COLO829 (cell line): ENCODE measurements around the gene BPIFB6.

Source experiments
- DNase-seq: peaks from one replicate; pipeline ENCODE4 v3.0.0; 2012; ENCODE audit warnings: low spot score

Gene BPIFB6

DNA sequence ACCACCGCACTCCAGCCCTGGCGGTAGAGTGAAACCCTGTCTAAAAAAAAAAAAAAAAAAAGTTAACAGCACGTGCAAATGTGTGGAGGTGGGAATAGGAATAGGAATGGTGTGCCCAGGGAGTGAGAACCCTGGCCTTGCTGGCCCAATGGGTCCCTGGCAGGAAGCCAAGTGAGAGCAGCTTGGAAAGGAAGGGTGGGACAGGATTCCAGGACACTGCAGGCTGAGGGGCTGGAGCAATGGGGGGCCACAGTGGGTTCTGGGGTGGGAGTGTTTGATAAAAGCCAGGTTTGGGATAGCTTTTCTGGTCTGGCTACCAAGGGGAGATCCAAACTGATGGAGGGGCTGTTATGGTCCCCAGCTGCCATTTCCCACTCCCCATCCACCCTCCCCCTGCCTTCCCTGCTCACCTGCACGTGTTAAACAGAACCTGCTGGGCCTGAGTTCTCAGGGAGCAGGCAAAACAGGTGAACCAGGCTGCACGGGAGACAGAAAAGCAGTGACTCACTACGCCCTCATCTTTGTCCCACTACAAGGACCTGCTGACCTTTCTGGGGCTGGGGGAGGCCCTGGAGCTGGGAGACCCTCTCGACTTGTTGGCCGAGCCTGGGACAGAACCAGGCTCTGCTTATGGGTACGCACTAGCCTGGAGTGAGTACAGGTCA is 30.5 kb upstream of the BPIFB6 start:
- no peak for DNase-seq

DNA sequence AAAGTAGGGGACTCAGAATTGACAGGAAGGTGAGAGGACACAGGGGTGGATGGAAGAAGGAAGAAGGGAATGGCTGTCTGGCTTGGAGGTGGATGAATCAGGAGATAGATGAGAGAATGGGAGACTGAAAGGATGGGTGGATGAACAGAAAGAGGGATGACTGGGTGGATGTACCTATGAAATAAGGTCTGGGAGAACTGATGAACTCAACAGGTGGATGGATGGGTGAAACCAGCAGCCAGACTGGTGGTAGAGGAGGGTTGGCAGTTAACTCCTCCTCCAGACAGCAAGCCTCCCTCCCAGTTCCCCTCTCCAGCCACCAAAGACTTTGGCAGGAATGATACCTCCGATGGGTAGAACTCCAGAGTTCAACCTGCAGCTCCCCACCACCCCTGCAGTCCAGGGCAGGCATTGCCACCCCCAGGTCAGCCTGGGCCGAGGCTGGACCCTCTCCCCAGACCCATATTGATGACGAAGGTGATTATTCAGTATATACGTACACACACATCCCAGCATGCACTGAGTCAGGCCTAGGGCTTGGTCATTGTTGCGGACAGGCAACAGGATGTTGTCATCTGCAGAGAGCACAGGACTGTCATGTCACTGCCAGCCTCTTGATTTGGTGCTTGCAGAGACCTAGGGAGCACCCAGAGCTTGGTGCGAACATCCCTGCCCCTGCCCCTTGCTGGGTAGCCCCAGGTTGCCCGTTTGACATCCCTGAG is 29.2 kb upstream of the BPIFB6 start:
- DNase-seq, result no peak

DNA sequence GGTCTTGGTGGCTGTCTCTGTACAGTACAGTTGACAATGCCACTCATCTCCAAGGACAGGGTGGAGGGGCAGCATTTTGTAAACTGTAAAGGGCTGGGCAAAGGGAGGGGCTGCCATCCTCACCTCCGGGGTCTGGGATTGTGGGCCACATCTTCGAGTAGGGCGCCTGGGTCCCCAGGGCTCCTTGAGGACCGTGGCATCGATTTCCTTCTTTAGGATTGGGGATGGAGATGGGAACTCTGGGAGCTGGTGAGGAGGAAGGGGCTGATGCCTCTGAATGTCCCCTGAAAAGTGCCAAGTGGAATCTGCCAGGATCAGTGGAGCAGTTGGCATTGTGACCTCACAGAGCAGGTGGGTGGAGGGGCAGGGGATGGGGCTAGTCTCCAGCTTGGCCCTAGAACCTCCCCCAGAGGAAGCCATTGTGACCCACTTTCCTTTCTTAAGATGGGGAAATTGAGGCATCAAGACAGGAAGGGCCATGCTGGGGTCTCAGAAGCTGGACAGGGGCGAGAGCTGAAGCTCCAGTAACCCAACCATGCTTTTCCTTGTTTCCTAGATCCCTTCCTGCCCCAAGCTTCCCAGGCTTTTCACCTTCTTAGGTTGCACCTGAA is 27.2 kb upstream of the BPIFB6 start, which contains the start of gene SUN5:
TSS of gene SUN5 (minus strand) at position 293 of the 611 bp plus-strand sequence. CDS start at position 200, 93 bp downstream.
- DNase-seq, result no peak

DNA sequence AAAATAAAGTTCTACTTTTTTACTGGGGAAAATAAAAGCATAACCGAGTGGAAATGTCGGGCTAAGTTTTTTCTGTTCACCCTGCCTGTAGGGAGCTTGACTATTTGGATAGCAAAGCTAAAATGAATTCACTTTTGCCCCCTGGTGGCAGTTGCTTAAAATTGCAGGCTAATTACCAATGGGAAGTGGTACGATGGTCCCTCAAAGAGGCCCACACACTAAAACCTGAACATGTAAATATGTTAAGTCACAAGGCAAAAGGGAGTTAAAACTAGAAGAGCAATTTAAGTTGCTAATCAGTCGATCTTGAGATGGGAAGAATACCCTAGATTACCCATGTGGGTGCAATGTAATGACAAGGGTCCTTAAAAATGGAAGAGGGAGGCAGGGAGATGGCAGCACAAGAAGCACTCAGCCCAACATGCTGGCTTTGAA is 26.3 kb upstream of the BPIFB6 start:
- DNase-seq, result no peak

DNA sequence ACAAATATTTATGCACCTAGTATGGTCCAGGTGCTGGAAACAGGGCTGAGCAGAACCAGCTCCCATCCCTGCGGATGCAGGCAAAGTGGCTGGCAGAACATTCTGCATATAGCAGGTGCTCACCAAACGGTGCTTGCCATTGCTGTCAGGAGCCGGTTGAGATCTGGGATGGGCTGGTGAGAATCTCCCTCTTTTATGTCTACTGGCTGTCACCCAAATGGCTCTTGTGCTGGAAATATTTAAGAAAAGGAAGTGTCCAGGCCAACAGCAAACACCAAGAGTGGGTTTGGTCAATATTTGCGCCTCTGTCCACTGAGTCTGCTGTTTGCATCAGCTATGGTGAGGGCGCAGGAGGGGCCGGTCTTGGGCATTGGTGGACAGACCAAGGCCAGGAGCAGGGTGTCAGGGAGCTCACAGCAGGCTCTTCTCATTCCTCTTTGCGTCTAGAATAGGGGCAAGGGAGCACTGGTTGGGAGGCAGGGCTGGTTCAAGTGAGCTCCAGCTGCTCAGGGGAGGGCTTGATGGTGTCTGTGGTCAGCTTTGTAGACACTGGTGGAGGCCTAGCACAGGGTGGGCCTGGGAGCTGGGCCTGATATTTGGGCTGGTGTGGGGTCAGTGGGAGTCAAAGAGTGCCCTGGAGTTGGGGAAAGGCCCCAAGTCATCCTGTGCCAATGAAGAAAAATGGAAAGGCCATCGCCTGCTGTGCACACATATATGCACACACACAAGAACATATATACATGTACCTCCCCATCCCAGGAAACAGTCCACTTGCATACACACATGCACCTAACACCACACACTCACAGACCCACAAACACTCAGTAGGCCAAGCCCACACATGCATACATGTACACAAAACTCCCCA is 25.3 kb upstream of the BPIFB6 start:
- no peak for DNase-seq

DNA sequence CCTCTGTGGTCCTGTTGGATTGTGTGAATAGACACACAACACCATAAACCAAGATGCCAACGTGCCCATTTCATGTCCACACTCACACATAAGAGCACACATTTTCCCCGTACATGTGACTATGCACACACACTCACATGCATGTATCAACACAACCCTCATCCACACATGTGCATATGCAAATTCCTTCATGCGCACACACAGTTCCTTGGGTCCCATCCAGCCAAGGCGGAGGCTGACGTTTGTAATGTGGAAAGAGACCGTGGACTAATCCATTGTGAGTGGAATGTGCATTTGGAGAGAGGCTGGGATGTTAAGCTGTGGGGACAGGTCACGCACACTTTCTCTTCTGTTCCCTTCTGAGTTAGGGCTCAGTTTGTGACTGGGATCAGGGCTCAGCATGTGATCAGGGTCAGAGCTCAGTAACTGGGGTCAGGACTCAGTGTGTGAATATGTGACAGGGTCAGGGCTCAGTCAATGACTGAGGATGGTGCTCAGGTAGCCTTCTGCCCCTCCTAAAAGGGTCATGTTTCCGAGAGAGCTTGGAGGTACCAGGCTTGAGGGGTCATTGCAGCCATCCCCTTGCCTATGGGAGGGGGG is 24.6 kb upstream of the BPIFB6 start:
- no peak for DNase-seq

DNA sequence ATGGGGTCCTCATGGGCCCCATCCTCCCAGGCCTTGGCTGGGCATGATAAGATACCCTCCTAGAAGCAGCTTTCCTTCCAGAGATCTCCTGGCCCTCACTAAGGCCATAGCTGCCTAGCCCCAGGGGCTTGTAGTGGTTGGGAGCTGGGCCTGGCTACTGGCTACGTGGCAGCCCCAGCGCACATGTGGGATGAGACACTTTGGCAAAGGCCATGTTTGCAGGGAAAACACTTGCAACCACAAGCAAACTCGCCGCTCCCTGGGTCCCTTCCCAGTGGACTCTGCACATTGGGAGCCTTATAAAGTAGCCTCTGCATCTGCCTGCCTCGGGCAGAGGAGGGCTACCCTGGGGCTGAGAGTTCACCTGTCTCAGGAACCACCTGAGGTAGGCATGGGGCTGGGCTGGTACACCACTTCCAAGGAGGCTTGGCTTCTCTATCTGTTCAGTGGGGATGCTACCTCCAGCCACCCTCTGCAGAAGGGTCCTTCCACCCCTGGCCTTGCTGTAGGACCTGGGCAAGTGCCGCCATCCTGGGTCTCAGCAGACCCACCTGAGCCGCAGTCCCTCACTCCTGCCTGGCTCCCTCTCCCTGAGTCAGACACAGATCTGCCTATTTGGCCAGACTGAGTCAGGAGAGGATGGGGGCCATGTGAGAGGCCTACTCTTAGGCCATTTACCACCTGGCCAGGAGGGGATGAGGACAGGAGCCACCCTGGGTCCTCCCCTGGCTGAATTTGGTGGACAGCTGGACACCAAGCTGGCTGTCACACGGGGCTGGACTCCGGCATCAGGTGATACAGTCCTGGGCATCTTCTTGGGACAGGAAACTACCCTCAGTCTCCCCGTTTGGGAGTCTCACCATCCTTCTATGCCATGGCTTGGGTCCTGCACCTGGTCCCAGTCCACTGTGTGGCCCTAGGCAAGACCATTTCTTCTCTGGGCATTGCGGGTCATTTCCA is 23.8 kb upstream of the BPIFB6 start, which contains the start of gene BPIFB2:
TSS of gene BPIFB2 (plus strand) at position 329 of the 960 bp plus-strand sequence. CDS start 871 bp downstream, outside the sequence.
- no peak for DNase-seq

DNA sequence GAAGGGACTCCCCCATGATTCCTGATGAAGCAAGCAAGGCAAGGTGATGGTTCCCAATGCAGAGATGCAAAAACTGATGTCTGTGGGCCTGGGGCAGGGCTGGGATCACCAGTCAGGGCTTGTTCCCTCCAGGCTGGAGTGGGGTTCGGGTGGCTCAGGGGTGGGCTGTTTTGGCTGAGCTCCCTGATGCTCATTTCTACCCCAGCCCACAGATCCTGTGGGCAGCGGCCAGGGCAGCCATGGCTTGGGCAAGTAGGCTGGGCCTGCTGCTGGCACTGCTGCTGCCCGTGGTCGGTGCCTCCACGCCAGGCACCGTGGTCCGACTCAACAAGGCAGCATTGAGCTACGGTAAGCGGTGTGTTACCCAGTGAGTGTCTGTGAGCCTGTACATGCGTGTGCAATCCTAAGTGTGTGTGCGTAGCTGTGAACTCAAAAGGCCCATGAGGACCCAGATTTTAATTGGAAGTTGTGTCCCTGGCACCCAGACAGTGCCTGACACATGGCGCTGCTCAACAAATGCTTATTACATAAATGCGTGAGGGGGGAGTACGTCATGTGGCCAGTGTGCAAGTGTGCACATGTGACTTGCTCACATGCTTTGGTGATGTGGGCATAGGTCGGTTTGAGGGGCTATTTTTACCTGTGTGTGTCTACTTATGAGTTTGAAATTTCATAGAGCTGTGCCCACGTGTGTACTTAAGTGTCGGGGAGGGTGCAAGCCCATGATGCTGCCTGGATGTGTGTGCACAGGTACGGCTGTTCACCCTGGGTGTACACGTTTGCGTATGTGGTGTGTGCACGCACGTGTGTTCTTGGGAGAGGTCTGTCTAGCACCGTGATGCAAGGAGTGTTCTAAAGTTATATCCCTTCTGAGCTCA is 22.9 kb upstream of the BPIFB6 start:
- no peak for DNase-seq

DNA sequence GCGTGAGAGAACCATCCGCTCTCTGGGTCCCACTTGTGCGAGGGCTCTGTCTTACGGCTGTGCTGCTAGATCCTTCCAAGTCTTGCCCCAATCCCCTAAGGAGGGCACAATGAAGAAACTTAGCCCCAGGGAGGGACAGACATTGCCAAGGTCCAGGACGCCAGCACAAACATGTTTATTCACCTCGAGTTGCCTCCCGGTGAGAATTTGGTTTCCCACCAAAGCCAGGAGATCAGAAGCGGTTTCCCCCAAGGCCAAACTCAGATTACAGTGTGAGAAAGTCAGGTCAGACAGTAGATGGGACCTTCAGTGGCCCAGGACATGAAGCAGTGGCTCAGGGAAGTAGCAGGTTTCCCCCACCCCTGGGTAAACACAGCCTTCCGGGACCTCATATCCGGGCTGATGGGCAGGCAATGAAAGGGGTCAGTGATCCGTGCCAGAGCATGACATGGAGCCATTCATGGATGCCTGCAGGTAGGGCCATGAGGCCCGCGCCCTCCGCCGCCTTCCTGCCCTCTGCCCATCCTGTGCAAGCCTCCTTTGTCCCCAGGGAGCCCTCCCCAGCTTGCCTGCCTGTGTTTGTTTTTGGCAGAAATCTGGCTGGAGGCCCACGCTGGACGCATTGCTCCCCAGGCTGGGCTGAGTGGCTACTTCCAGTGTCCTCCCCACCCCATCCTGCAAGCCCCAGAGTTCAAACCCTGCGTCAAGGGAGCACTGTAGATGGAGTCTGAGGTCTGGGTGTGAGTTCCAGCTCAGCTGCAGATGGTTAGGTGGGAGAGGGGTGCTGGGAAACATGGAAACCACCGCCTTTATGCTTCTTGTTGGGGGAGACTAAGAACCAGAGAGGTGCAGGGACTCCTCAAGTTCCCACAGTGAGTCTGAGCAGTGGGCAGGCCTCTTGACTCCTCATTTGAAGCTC is 22.0 kb upstream of the BPIFB6 start:
- peak; percentile 70 for DNase-seq

DNA sequence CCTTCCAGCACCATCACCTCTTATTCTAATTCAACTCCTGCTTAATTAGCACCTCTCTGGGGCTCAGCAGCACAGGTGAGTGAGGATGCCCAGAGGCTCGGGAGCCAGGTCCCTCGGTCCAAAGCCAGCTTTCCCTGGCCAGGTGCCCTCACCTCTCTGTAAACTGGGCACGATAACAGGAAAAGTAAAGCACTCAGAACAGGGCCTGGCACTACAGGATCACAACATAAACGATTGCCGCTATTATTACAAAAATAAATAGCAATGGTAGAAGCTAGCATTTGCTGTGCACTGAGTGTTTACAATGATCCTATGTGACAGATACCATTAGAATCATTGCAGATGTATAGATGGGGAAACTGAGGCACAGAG is 21.3 kb upstream of the BPIFB6 start:
- DNase-seq, result no peak

DNA sequence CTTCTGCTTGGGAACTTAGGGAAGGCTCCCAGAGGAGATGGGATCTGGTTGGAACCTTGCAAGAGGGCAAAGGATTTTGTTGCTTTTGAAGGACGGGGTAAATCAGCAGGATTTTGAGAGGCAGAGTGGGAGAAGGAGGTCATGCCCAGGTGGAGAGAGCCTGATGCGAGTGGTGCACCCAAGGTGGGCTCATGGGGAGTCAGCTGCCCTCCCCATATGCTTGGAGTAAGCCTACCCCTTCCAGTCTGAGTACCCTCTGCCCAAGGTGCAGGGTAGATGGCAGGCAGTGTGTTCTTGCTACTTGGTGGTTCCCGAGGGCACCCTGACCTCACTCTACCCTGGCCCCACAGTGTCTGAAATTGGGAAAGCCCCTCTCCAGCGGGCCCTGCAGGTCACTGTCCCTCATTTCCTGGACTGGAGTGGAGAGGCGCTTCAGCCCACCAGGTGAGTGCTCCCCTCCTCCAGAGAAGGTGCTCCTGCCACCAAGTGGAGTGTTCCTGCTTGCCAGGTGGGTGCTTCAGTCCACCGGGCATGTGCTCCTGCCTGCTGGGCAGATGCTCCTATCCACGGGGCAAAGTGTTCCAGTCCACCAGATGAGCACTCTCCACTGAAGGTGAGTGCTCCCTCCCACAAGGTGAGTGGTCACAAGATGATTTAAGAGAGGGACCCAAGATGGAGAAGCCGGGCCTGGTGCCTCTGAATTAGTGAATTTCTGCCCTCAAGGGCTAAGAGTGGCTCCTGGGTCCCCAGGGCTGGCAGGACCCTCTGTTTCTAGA is 20.6 kb upstream of the BPIFB6 start:
- DNase-seq, result no peak

DNA sequence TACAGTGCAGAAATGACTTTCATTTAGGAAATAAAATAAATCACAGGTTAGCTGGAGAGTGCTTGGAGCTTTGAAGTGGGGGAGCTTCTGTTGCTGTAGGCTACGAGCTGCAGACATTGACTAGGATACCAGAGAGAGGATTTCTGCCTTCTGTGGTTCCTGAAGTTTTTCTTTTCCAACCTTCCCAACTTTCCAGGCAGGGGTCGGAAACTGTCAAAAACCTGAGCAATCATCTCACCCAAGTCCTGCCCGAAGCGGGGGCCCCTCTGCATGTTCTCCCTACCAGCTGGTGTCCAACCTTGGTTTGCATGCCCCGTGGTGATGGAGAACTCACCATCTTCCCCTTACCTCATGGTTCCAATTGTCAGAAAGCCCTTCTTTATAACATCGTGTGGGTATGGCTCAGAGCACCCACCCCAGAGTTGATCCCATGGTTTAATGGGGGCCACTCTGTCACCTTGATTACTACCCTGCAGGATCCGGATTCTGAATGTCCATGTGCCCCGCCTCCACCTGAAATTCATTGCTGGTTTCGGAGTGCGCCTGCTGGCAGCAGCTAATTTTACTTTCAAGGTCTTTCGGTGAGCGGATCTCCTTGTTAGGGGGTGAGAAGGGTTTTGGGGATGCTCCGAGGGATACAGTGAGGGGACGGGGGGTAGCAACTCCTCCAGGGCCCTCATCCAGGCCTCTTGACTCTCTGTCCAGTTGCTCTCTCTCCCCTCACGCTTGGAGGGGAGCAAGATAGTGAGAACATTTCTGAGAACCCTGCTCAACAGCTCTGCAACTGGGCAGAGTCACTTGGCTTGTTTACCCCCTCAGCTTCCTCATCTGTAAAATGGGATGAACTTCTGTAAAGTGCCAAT is 18.9 kb upstream of the BPIFB6 start:
- DNase-seq, result no peak

DNA sequence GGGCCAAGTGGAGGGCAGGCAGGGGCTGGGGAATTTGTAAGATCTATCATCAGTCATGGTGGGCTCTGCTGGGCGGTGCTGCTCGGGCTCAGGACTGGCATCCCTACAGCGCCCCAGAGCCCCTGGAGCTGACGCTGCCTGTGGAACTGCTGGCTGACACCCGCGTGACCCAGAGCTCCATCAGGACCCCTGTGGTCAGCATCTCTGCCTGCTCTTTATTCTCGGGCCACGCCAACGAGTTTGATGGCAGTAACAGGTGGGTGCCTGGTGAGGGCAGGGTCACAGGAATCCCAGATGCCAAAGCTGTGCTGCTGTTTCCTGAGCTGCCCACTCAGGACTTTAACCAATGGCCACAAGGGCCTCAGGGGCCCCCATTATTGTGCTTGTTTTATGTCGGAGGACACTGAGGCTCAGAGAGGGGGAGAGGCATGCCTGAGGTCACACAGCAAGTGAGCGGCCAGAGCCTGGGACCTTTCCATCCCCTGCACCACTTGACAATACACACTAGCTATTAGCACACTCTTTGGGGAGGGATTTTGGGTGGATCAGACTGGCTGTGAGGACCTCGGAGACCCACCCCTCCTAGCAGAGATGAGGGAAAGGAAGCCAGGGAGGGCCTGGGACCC is 17.6 kb upstream of the BPIFB6 start:
- no peak for DNase-seq

DNA sequence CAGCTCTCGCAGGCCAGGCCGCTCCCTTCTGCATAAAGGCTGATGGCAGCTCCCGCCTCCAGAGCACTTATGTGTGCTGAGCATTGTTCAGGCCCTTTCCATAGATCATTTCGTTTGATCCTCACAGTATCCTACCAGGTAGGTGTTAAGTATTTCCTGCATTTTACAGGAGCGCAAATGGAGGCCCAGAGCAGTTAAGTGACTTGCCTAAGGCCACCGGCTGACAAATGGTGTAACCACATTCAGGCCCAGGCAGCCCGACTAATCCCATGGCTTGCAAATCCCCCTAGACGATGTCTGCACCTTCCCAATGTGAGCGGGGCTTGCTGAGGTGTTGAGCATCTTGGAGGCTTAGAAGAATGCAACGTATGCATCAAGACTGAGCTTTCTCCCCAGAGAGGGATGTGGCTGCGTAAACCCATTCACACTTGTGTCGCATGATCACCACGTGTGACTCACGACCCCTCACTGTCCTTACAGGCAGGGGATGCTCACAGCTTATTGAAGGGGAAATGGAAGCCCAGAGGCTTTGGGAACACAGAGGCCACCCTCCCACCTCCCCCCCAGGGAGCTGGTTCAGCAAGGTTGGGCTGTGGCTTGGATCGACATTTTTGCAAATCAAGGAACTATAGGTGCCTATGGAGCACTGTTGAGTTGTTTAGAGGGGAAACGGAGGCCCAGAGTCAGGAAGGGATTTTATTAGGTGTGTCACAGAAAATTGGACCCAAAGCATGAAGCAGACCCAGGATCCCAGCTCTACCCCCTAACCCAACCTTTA is 16.9 kb upstream of the BPIFB6 start:
- DNase-seq, result no peak

DNA sequence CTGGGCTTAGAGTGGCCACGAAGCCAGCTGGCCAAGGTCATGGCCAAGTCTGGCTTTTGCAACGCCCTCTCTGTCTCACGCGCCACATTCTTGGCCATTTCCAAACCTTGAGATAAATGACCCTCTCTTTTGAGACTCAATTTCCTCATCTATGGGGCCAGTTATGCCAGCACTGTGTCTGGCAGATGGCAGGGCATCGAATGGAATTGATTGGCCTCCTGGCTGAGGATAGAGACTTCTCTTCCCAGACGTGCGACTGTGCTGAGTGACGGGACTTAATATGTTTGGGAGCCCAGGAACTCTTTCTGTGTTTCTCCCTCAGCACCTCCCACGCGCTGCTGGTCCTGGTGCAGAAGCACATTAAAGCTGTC is 16.3 kb upstream of the BPIFB6 start:
- DNase-seq, result no peak
